Anterior cingulate cortex (tissue), 58 donors: ENCODE results near the gene APOB.
A peak's percentile ranks its signal among the peaks of the same experiment; 100 is the strongest.

ENCODE experiments used
- DNase-seq, 58 donors: peaks; one replicate each; lab custom pipeline; 2025; lab: John Stamatoyannopoulos, UW

Gene APOB

GRCh38 chr2:20989404-20989803 lies 54.5 kb downstream of the APOB start:
- DNase-seq, result no peak

- DNase-seq, result peak in 1 of 58 donors; percentile 2
Observed at GRCh38 chr2:20988905-20989304, 55.0 kb downstream of the APOB start.

DNA sequence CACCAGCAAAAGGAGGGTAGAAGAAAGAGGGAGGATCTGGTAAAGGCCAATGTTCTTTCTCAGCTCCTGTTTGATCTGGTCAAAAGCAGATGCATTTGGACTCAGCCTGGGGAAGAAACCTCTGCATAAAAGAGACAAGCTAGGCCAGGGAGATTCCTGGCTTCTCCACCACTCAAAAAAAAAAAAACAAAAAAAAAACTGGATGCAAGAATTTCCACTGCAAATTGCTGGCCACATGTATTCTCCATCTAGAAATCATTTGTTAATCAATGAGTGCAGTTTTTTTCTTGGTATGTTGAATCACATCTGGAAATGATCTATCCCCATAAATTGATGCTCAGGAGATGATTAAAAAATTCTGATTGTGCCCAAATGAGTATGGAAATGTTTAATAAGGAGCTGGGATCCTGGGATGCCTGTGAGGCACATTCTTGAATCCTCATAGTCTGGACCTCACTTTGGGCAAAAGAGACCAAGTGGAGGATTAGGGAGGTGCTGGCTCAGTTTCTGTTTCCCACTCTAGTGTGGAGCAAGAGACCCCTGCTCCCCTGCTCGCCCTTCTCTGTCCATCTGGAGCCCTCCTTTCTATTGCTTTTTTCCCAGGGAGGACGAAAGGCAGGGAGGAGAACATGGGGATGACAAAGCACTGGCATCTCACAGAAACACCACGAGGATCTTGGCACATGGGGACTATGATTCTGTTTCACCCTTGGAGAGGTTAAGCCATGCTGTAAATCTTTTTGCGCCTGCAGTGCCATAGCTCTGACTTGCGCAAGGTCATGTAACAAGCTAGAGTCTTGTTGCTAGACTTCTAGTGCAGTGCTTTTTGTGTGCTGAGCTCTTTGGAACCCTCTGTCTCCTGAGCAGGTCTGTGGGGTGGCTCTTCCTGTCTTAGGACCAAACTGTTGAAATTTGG lies 57.6 kb downstream of the APOB start:
- DNase-seq, result no peak

- no peak for DNase-seq
Observed at GRCh38 chr2:20985062-20985461, 58.8 kb downstream of the APOB start.

GRCh38 chr2:20984408-20984807 lies 59.5 kb downstream of the APOB start:
- no peak for DNase-seq

DNA sequence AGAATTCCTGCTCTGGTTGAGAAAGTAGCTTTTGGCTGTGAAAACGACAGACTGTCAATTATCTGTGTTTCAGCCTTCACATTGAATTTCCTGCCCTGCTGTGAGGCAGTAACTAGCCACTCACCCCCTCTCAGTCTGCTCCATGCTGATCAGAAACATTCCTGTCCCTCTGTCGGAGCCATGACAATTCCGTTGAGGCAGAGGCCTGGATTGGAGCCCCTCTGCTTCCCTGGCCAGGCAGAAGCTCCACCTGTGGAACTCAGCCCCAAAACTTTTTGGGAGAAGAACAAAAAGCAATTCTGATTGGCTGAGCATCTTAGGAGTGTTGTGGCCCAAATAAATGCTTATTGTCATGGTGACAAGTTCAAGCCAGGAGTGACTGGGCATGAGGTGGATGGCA lies 60.0 kb downstream of the APOB start:
- no peak for DNase-seq

DNA sequence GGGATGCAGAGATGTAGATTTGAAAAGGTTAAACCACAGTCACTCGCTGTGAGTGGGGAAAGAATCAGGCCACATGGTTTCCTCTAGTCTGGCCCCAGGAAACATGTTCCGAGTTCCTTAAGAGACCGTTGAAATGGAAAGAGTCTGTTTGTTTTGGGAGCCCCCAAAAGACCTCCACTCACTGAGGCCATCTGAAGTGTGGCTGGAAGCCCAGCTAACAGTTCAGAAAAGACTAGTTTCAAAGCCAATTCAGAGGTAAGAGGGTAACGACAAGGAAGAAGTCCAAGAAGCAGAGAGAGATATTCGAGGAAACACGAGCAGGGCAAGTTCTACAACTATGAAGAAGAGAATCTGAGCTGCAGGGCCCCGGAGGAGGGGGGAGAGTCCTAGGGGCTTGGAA lies 61.0 kb downstream of the APOB start:
- no peak for DNase-seq

- DNase-seq, result no peak
Observed at GRCh38 chr2:20977520-20978180, 66.2 kb downstream of the APOB start.

- DNase-seq, result no peak
Observed at GRCh38 chr2:20976527-20976926, 67.3 kb downstream of the APOB start.

GRCh38 chr2:20972792-20973565 lies 70.9 kb downstream of the APOB start:
- no peak for DNase-seq

- no peak for DNase-seq
Observed at GRCh38 chr2:20972110-20972509, 71.8 kb downstream of the APOB start.

- no peak for DNase-seq
Observed at GRCh38 chr2:20970068-20970467, 73.8 kb downstream of the APOB start.

DNA sequence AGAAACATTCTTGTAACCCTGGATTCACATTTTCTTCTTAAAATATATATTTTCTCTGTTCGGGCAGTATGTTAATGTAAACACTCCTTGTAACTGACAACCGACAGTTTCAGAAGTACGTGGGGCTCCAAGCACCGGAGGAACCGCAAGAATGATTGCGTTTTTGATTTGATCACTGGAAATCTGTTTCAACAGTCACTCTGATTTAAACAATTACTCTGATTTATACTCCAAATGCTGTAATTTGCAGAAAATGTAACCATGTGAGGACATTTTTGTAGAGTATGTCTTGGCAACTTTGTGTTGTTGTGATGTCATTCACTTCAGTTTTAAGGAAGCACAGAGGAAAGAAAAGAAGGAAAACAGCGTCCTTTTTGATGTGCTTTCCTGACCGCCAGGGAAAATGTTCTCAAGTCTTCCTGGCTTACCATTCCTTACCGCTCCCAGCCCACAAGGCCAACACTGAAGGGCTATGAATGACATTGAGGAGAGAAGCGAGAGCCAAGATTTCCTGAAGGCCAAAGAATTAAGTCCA lies 77.7 kb downstream of the APOB start:
- DNase-seq, result no peak

GRCh38 chr2:20965221-20965620 lies 78.7 kb downstream of the APOB start:
- no peak for DNase-seq

DNA sequence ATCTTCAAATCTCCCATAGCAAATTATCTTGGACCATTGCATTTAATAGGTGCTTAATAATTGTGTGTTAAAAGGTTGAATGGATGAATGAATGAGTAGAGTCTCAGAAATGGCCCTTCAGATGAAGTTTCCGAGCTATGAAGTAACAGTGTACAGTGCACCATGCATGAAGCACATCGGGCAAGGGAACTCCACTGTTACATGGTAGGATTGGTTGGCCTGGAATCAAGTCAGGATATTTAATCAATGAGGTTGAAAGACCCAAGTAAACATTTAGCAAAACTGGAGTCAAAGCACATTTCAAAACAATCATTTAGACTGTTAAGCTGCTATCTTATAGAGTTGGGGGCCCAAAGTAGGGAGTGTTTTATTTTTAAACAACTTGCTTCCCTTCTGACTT lies 80.0 kb downstream of the APOB start:
- DNase-seq, result no peak

DNA sequence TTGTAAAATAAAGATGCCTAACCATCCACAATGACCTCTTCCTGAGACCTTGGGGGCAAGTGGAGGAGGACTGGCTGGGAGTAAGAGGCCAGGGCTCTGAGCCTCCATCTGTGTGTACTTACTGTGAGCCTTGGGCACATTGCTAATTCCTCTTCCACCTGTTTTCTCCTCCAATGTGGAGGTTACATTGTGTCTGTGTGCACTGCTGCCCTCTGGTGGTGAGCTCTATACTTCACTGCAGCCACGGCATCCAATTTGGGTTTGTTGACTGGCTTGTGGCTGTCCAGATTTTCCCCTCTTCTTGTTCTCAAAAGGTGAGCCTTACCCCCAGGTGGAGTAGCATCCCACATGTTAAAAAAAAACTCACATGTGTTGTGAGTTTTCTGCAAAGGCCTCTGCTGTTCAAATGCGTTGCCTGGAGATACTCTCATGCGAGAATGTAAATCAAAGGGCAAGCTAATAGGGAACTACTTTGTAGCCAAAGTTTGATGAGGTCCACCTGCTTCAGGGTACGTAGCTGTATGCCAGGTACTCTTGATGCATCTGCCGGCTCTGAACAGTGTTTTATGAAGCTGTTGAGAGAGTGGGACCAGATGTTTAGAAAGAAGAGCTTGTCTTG lies 80.8 kb downstream of the APOB start:
- DNase-seq, result peak in 53 of 58 donors; percentile 1 to 79 (median 26)

GRCh38 chr2:20961858-20962257 lies 82.0 kb downstream of the APOB start:
- DNase-seq, result no peak

- no peak for DNase-seq
Observed at GRCh38 chr2:20960003-20960402, 83.9 kb downstream of the APOB start.

DNA sequence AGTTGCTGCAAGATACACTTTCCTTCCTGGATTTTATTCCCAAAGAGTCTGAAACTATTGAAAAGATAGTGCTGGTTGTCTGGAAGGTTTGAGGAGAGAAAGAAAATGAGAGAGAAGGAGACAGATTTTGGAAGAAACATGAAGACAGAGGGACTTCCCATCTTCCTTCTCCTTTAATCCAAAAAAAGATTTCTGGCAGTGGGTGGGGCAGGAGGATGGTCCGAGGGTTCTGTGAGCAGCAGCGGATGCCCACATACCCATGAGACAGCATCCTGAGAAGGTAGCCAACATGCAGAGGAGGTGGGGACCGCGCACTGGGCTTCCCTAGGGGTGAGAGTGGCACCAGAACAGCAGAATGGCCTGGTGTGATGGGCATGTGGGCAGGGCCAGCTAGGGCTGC lies 84.6 kb downstream of the APOB start:
- no peak for DNase-seq

DNA sequence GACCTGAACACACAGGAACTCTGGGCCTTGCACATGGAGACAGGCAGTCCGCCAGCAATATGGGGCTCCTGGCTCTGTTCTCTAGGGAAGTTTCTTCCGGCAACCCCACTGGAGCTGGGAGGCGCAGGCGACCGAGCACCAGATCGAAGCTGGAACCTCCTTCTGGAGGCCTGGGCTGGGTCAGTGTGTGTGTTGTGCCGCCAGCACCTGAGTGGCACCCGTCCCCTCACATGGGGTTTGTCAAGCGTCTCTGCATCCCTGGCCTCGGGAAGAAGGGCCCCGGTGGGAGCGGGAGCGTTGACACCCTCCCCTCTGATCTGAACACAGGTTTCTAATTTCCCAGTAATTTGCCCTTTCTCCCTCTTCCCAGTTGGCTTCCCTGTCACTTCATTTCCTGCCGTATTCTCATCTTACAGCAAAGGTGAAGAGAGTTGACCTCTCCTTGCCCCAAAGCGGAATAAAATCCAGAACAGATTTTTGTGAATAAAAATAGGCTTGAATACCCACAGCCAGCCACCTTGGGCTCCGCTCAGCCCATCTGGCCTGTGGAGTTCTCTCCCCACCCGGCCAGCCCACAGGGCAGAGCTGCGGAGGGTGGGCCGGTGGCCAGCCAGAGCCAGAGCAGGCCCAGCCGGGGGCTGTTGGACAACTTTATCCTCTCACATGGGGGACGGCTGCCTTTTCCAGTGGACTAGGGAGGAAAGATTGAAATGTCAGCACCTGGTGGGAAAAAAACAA lies 85.9 kb downstream of the APOB start:
- DNase-seq, result no peak
